Stomach (tissue), 9 donors: ENCODE data around the gene BACE1. TPM values are rescaled to one million over a fixed set of nuclear protein-coding genes. Genes with fewer than 3 reads are reported as not detected.
"Not testable (repeated sequence)": the region's sequence is repeated elsewhere in the genome, so short reads cannot be mapped to it uniquely, and the experiment has no call there.

Experiments used
- DNase-seq, 2 donors: peaks; one replicate each; pipeline versions ENCODE4 v3.0.0 to v3.0.0-alpha.2; 2013 to 2019
- H3K27ac ChIP-seq, 5 donors: fragments of 200-600 bp in 4 of 5; sonication (generic) in 4 of 5; one replicate each; pipeline ENCODE4 v1.5.1; 2013 to 2019; ENCODE audit warnings: mild to moderate bottlenecking in 1 of 5, moderate library complexity in 1 of 5
- H3K27me3 ChIP-seq, 3 donors: fragments of 200-600 bp; sonication (generic); one replicate each; pipeline ENCODE4 v1.5.1; 2017 to 2019; ENCODE audit warnings: mixed run types in 1 of 3
- H3K36me3 ChIP-seq, 4 donors: fragments of 200-600 bp; sonication (generic); 1 replicate in 3 of 4; 2 replicates in 1 of 4; pipeline ENCODE4 v1.5.1; 2016 to 2019
- H3K4me1 ChIP-seq, 4 donors: fragments of 200-600 bp; sonication (generic); one replicate each; pipeline ENCODE4 v1.5.1; 2016 to 2019
- H3K4me3 ChIP-seq, 4 donors: fragments of 200-600 bp; sonication (generic) in 3 of 4; one replicate each; pipeline ENCODE4 v1.5.1; 2016 to 2019; ENCODE audit warnings: mild to moderate bottlenecking in 1 of 4
- H3K9me3 ChIP-seq, 4 donors: fragments of 200-600 bp; sonication (generic); one replicate each; pipeline ENCODE4 v1.5.1; 2016 to 2019
- EP300 ChIP-seq: sonication (generic); formaldehyde crosslinking; IDR thresholded peaks from one replicate; pipeline ENCODE4 v1.6.1; 2017; ENCODE audit warnings: antibody characterized with exemption
- POLR2A ChIP-seq, 4 donors: fragments of 450-650 bp; IDR thresholded peaks; one replicate each; pipeline ENCODE4 v1.6.1; 2016; ENCODE audit warnings: antibody characterized with exemption in 4 of 4, control low read depth in 2 of 4, mild to moderate bottlenecking in 1 of 4, moderate library complexity in 1 of 4
- POLR2AphosphoS5 ChIP-seq, 3 donors: sonication (generic); formaldehyde crosslinking; IDR thresholded peaks; one replicate each; pipeline ENCODE4 v1.6.1; 2016; ENCODE audit warnings: antibody characterized with exemption in 3 of 3
- WGBS, 5 donors: extraction: QIAGEN DNeasy Blood & Tissue Kit in 3 of 5; methylation state at CpG; one replicate each; pipeline versions ENCODE4 v1.1.5 to v1.1.7; 2013 to 2018; 5-methylcytosine and 5-hydroxymethylcytosine counted together
- intact Hi-C: fragments of 100-400 bp; cut with DNase I; formaldehyde crosslinking; loops from one replicate; pipeline ENCODE4 v1.15.1; 2023; ENCODE audit warnings: low total_unique reads
- polyA plus RNA-seq, 3 donors: library from polyadenylated mRNA; stranded (reverse); fragments of 200-250 nt; gene quantifications; one replicate each; pipeline ENCODE4 v1.2.3, GENCODE V29; 2013
- total RNA-seq, 5 donors: library from RNA; depleted of rRNA; stranded (reverse); fragments of >200 nt; gene quantifications; one replicate each; pipeline versions ENCODE4 v1.1.0 to v1.2.3, GENCODE V29; 2014 to 2016
- TF ChIP-seq, protein P1 (sequence below), 7 experiments: fragments of 450-650 bp in 4 of 7; fragments of 200-600 bp in 3 of 7; sonication (generic) in 3 of 7; IDR thresholded peaks; one replicate each; pipeline ENCODE4 v1.5.1; 2016 to 2019; ENCODE audit warnings: antibody characterized with exemption in 7 of 7, control low read depth in 2 of 7, mild to moderate bottlenecking in 1 of 7
- donor health status: healthy with polysubstance abuse.
- donor health status: Bipolar disorder and iron deficiency.
- donor health status: healthy.

The BACE1 gene
- total and polyA plus RNA-seq, 8 donors, result 3.3 to 21.1 (median 14.2) TPM

DNA sequence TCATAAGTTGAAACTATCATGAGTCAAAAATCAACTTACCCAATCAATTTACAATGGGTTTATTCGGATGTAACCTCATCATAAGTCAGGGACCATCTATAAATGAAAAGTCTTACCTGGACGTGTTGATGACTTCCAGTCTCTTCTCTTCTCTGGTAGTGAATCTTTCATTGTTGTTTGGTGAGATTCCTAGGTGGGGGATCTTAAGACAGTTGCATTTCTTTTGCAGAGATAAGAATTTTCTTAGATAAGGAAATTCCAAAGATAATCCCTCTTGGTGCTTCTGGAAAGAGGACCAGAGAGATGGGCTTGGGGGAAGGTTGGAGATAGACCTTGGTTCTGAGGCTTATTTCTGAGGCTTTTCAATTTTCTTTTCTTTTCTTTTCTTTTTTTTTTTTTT is 46.2 kb downstream of the BACE1 start:
- 90 to 97% (median 92%) methylated on average over 2 of the region's 2 CpGs for WGBS, 5 donors
- Histone ChIP-seq H3K4me1 (no peaks in the 10 kb centered on the region), H3K4me3 (no peak overlapping the region), H3K27me3 (no peaks in the 10 kb centered on the region), H3K9me3 (no peaks in the 10 kb centered on the region), H3K27ac (no peak overlapping the region), H3K36me3 (peaks cover 0 to 34% (median 32%) of the 10 kb centered on the region in 4 donors)
- intact Hi-C loops, result no loop called here
- TF ChIP-seq POLR2AphosphoS5 (IDR thresholded peaks at IDR 0.05) (no peak), POLR2A (IDR thresholded peaks at IDR 0.05) (no peak), EP300 (no peak)
- TF ChIP-seq, protein P1, sequence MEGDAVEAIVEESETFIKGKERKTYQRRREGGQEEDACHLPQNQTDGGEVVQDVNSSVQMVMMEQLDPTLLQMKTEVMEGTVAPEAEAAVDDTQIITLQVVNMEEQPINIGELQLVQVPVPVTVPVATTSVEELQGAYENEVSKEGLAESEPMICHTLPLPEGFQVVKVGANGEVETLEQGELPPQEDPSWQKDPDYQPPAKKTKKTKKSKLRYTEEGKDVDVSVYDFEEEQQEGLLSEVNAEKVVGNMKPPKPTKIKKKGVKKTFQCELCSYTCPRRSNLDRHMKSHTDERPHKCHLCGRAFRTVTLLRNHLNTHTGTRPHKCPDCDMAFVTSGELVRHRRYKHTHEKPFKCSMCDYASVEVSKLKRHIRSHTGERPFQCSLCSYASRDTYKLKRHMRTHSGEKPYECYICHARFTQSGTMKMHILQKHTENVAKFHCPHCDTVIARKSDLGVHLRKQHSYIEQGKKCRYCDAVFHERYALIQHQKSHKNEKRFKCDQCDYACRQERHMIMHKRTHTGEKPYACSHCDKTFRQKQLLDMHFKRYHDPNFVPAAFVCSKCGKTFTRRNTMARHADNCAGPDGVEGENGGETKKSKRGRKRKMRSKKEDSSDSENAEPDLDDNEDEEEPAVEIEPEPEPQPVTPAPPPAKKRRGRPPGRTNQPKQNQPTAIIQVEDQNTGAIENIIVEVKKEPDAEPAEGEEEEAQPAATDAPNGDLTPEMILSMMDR (IDR thresholded peaks at IDR 0.05), result no peak
- no peak for DNase-seq

DNA sequence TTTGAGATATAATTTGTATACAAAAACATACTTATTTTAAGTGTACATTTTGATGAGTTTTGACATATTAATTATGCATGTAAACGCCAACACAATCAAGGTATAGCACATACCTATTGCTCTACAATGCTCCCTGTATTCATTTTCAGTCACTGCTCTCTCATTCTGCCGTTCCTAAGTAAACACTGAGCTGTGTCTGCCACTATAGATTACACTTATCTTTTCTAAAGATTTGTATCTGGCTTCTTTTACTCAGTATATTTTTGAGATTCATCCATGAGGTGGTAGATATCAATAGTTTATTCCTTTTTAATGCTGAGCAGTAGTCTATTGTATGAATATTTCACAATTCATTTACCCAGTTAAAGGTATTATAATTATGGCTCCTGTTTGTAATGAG is 50.3 kb downstream of the BACE1 start:
- Histone ChIP-seq H3K27me3 (no peaks in the 10 kb centered on the region), H3K36me3 (peaks cover 0 to 45% (median 41%) of the 10 kb centered on the region in 4 donors), H3K27ac (no peak overlapping the region), H3K4me3 (no peak overlapping the region), H3K4me1 (no peaks in the 10 kb centered on the region), H3K9me3 (no peaks in the 10 kb centered on the region)
- DNase-seq, result no peak
- intact Hi-C loops, result no loop called here
- 65 to 80% (median 78%) methylated on average over 2 of the region's 2 CpGs for WGBS, 5 donors
- TF ChIP-seq EP300, result no peak
- TF ChIP-seq, protein P1 (IDR thresholded peaks at IDR 0.05), result no peak
- no peak for TF ChIP-seq POLR2AphosphoS5 (IDR thresholded peaks at IDR 0.05)
- no peak for TF ChIP-seq POLR2A (IDR thresholded peaks at IDR 0.05)

DNA sequence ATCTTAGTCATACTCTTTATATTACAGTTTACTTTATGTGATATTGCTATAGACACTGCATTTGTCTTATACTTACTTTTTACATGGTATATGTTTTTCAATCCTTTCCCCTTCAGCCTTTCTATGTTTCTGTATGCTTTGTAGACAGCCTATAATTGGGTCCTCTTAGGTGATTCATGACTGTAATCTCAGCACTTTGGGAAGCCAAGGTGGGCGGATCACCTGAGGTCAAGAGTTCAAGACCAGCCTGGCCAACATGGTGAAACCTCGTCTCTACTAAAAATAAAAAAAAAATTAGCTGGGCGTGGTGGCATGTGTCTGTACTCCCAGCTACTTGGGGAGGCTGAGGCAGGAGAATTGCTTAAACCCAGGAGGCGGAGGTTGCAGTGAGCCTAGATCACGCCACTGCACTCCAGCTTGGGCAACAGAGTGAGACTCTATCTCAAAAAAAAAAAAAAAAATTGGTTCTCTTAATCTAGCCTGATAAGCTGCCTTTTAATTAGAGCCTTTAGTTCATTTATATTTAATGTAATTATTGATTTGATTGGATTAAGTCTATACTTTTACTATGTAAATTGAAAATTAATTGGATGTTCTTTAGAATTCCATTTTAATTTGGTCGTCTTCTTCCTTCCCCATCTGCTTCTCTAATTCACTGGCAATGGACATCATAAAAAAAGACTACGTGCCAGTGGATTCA is 51.3 kb downstream of the BACE1 start:
- H3K4me1 ChIP-seq, DNase-seq, H3K27ac ChIP-seq, H3K4me3 ChIP-seq, intact Hi-C loops, H3K9me3 ChIP-seq, H3K27me3 ChIP-seq: not testable (repeated sequence)
- peaks cover 0 to 53% (median 46%) of the 10 kb centered on the region in 4 donors for H3K36me3 ChIP-seq
- 92 to 95% (median 94%) methylated on average over 7 of the region's 7 CpGs for WGBS, 5 donors

DNA sequence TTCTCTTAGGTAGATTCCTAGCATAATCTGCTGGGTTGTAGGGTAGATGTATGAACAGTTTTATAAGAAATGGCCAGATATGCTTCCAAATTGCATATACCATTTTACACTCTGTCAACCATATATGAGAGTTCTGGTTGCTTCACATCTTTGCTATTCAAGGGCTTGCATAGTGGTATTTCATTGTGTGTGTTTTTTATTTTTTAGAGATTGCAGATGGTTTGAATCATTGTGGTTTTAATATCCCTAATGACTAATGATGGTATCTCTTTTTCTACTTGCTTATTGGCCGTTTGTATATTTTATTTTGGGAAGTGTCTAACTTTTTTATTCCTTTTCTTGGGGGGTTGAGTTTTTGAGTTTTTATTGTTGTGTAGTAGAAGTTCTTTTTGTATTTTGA is 56.6 kb downstream of the BACE1 start:
- no peaks in the 10 kb centered on the region for H3K9me3 ChIP-seq
- no peak overlapping the region for H3K4me3 ChIP-seq
- DNase-seq, result no peak
- H3K27ac ChIP-seq, result no peak overlapping the region
- H3K36me3 ChIP-seq, result peaks cover 0 to 77% (median 74%) of the 10 kb centered on the region in 4 donors
- 55 to 81% (median 73%) methylated on average over 1 of the region's 1 CpG for WGBS, 5 donors
- no peaks in the 10 kb centered on the region for H3K27me3 ChIP-seq
- TF ChIP-seq EP300 (no peak), POLR2A (IDR thresholded peaks at IDR 0.05) (no peak), POLR2AphosphoS5 (IDR thresholded peaks at IDR 0.05) (no peak)
- TF ChIP-seq, protein P1 (IDR thresholded peaks at IDR 0.05), result no peak
- no peaks in the 10 kb centered on the region for H3K4me1 ChIP-seq
- intact Hi-C loops, result no loop called here

DNA sequence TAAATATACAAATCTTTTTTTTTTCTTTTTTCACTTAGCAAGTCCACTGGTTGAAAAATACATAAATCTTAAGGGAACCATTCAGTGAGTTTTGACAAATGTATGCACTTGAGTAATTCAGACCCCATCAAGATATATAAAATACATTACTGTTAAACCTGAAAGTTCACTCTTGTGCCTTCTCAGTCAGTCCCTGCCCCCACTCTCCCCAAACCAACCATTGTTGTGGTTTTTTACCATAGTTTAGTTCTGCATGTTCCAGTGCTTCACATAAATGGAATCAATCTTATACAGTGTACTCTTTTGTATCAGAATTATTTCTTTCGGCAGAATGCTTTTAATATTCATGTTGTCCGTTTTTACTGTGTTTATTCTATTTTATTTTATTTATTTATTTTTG is 57.5 kb downstream of the BACE1 start:
- TF ChIP-seq POLR2AphosphoS5 (IDR thresholded peaks at IDR 0.05), result no peak
- no peak for TF ChIP-seq EP300
- no peak for TF ChIP-seq POLR2A (IDR thresholded peaks at IDR 0.05)
- TF ChIP-seq, protein P1 (IDR thresholded peaks at IDR 0.05), result no peak
- H3K4me3 ChIP-seq, result no peak overlapping the region
- DNase-seq, result no peak
- no peak overlapping the region for H3K27ac ChIP-seq
- no peaks in the 10 kb centered on the region for H3K27me3 ChIP-seq
- WGBS, 5 donors, result 69 to 95% (median 91%) methylated on average over 2 of the region's 2 CpGs
- H3K36me3 ChIP-seq, result peaks cover 0 to 85% (median 81%) of the 10 kb centered on the region in 4 donors
- no peaks in the 10 kb centered on the region for H3K4me1 ChIP-seq
- no peaks in the 10 kb centered on the region for H3K9me3 ChIP-seq
- intact Hi-C loops, result no loop called here
